A549 (cell line): Measurements from ENCODE around the gene TMED6. TPM values are rescaled to one million over a fixed set of nuclear protein-coding genes. Genes with fewer than 3 reads are reported as not detected.
"Not testable (repeated sequence)": the region's sequence is repeated elsewhere in the genome, so short reads cannot be mapped to it uniquely, and the experiment has no call there.

Source experiments
- ATAC-seq, 2 experiments: fragments of 200-7000 bp in 1 of 2; fragments of >200 bp in 1 of 2; cut with Nextera tagmentation in 1 of 2; cut with Tn5 transposase in 1 of 2; 3 replicates each; pipeline versions ENCODE4 v1.8.0 to v1.9.1; 2018 to 2020; ENCODE audit warnings: mild to moderate bottlenecking in 1 of 2, moderate library complexity in 1 of 2
- CTCF ChIA-PET: fragments of 300-600 bp; sonication (Branson Sonifier 250); formaldehyde crosslinking; extraction: SDS; loops from one replicate; lab custom pipeline; 2021; ENCODE audit warnings: antibody characterized with exemption, inconsistent platforms; lab: Yijun Ruan, JAX
- POLR2A ChIA-PET: fragments of 350-600 bp; formaldehyde crosslinking; extraction: SDS; loops from one replicate; lab custom pipeline; 2021; ENCODE audit warnings: antibody characterized with exemption, inconsistent platforms; lab: Yijun Ruan, JAX
- DNase-seq, 2 experiments: peaks; one replicate each; pipeline versions ENCODE4 v3.0.0 to v3.0.0-alpha.2; 2011 to 2016; ENCODE audit warnings: low read depth in 1 of 2, low spot score in 1 of 2
- FAIRE-seq: peaks from 2 replicates; lab custom pipeline; 2011; peaks lifted over from hg19 to GRCh38; lab: Jason Lieb, UNC
- H3K27ac ChIP-seq, 2 experiments: fragments of >200 bp; sonication (Bioruptor Twin); formaldehyde crosslinking; 3 replicates each; pipeline ENCODE4 v1.5.1; 2016 to 2017
- H3K4me1 ChIP-seq: fragments of >200 bp; sonication (Bioruptor Twin); formaldehyde crosslinking; 3 replicates; pipeline ENCODE4 v1.6.1; 2016
- H3K4me2 ChIP-seq: fragments of >200 bp; sonication (Bioruptor Twin); formaldehyde crosslinking; 3 replicates; pipeline ENCODE4 v1.6.1; 2016
- H3K4me3 ChIP-seq: fragments of >200 bp; sonication (Bioruptor Twin); formaldehyde crosslinking; 3 replicates; pipeline ENCODE4 v1.5.1; 2016
- H3K9me3 ChIP-seq: fragments of >200 bp; sonication (Bioruptor Twin); formaldehyde crosslinking; 3 replicates; pipeline ENCODE4 v1.6.1; 2016
- CBX2 ChIP-seq: fragments of 200-600 bp; sonication (generic); IDR thresholded peaks from 2 replicates; pipeline ENCODE4 v1.6.1; 2016; ENCODE audit warnings: low read depth, mild to moderate bottlenecking, borderline replicate concordance
- CHD2 ChIP-seq: fragments of 150-350 bp; IDR thresholded peaks from 2 replicates; pipeline ENCODE4 v1.6.1; 2014; ENCODE audit warnings: low read length; ENCODE audit not compliant: partially characterized antibody
- CHD4 ChIP-seq: fragments of 200-600 bp; sonication (generic); IDR thresholded peaks from 2 replicates; pipeline ENCODE4 v1.6.1; 2016; ENCODE audit warnings: antibody characterized with exemption, mild to moderate bottlenecking, borderline replicate concordance
- EP300 ChIP-seq, 2 experiments: fragments of >200 bp; sonication (Bioruptor Twin); formaldehyde crosslinking; IDR thresholded peaks; 2 replicates in 1 of 2; 3 replicates in 1 of 2; pipeline ENCODE4 v1.6.1; 2016 to 2017
- FOXS1 ChIP-seq: fragments of 250-450 bp; sonication (Bioruptor Pico); IDR thresholded peaks from 2 replicates; pipeline ENCODE4 v1.5.0; 2020; ENCODE audit warnings: mild to moderate bottlenecking, moderate library complexity
- GATA3 ChIP-seq: IDR thresholded peaks from 2 replicates; pipeline ENCODE4 v1.6.1; 2012; ENCODE audit warnings: borderline replicate concordance
- HOXA7 ChIP-seq: fragments of 250-450 bp; sonication (Bioruptor Pico); IDR thresholded peaks from 2 replicates; pipeline ENCODE4 v1.5.0; 2020; ENCODE audit warnings: mild to moderate bottlenecking, moderate library complexity
- JUNB ChIP-seq: fragments of >200 bp; sonication (Bioruptor Twin); formaldehyde crosslinking; IDR thresholded peaks from 2 replicates; pipeline ENCODE4 v1.6.1; 2016
- NFE2L2 ChIP-seq: fragments of 150-350 bp; conservative IDR thresholded peaks from 2 replicates; pipeline ENCODE4 v1.6.1; 2014; ENCODE audit warnings: low read length
- NPAS2 ChIP-seq: fragments of 250-450 bp; sonication (Bioruptor Pico); IDR thresholded peaks from 2 replicates; pipeline ENCODE4 v1.8.0; 2022; ENCODE audit warnings: mild to moderate bottlenecking, moderate library complexity, borderline replicate concordance
- POLR2A ChIP-seq: IDR thresholded peaks from 2 replicates; pipeline ENCODE4 v1.6.1; 2012; ENCODE audit warnings: mild to moderate bottlenecking, low read length
- SREBF2 ChIP-seq: fragments of 450-650 bp; IDR thresholded peaks from 2 replicates; pipeline ENCODE4 v1.6.1; 2014; ENCODE audit warnings: mild to moderate bottlenecking, moderate library complexity
- TFCP2L1 ChIP-seq: fragments of 250-450 bp; sonication (Bioruptor Pico); IDR thresholded peaks from 2 replicates; pipeline ENCODE4 v1.5.0; 2021; ENCODE audit warnings: mild to moderate bottlenecking
- TP53 ChIP-seq: fragments of 250-450 bp; sonication (Bioruptor Pico); IDR thresholded peaks from 2 replicates; pipeline ENCODE4 v1.5.0; 2021; ENCODE audit warnings: mild to moderate bottlenecking, moderate library complexity
- WGBS: methylation state at CpG from one replicate; pipeline ENCODE4 v1.1.6; 2017; ENCODE audit errors: missing lambda C conversion rate; 5-methylcytosine and 5-hydroxymethylcytosine counted together
- polyA plus RNA-seq, 4 experiments: library from polyadenylated mRNA; depleted of rRNA in 3 of 4; stranded (reverse); fragments of >200 nt; fragmentation: RNase III in 1 of 4; extraction: RNeasy Plus Mini Kit Qiagen cat#74134 plus additional on column Dnase treatment in 1 of 4; gene quantifications; 2 replicates in 3 of 4; 3 replicates in 1 of 4; pipeline ENCODE4 v1.2.3, GENCODE V29; 2011 to 2017
- TF ChIP-seq, protein P1 (sequence below): IDR thresholded peaks from 2 replicates; pipeline ENCODE4 v1.6.1; 2012
- TF ChIP-seq, protein P2 (sequence below): IDR thresholded peaks from 2 replicates; pipeline ENCODE4 v1.6.1; 2012; ENCODE audit warnings: low read depth, borderline replicate concordance
- TF ChIP-seq, protein P3 (sequence below): IDR thresholded peaks from 2 replicates; pipeline ENCODE4 v1.6.1; 2012
- TF ChIP-seq, protein P4 (sequence below): fragments of 150-350 bp; IDR thresholded peaks from 2 replicates; pipeline ENCODE4 v1.6.1; 2014; ENCODE audit warnings: low read depth, mild to moderate bottlenecking, low read length
- TF ChIP-seq, protein P5 (sequence below): fragments of 250-450 bp; sonication (Bioruptor Pico); IDR thresholded peaks from 2 replicates; pipeline ENCODE4 v1.5.0; 2020; ENCODE audit warnings: low read depth, mild to moderate bottlenecking, moderate library complexity
- TF ChIP-seq, protein P6 (sequence below): fragments of >200 bp; sonication (Bioruptor Twin); formaldehyde crosslinking; IDR thresholded peaks from 2 replicates; pipeline ENCODE4 v1.6.1; 2016

Gene TMED6
- polyA plus RNA-seq, 2 of the 4 experiments (the other 2 are of a cell fraction) = 0.19 TPM; not detected in 1

DNA sequence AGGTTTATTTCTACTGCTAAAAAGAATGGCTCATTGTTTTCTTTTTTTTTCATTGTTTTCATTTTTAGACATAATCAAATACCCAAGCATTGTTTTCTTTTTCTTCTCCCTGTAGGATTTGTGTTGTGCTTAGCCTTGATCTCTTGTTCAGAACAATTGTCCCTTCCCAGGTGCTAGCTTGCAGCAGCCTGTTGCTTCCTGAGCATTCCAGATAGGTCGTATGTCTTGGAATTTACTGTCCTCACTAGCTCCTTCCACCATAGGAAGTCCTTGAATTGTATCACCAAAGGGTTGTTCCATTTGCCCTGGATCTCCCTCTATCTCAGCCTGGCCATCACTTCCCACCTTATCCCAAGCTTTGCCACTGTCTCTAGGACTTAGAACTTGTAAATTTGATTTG lies 50.4 kb downstream of the TMED6 start:
- CTCF ChIA-PET = interaction anchor here (1.0 to 2.6 kb wide), 4 partner anchors 11 to 773 kb away, joined by 3 to 10 read pairs (median 4); partner anchors contain the start of gene VPS4A
- Histone ChIP-seq H3K4me3 (no peak overlapping the region), H3K9me3 (no peaks in the 10 kb centered on the region), H3K27ac (no peak overlapping the region), H3K4me1 (no peaks in the 10 kb centered on the region), H3K4me2 (no peak overlapping the region)
- FAIRE-seq = no peak
- no peak for DNase-seq
- POLR2A ChIA-PET = no interaction called here
- ATAC-seq = no peak
- TF ChIP-seq CBX2 = no peak
- no peak for TF ChIP-seq FOXS1 (CRISPR knock-in tag)
- no peak for TF ChIP-seq NPAS2
- no peak for TF ChIP-seq GATA3
- TF ChIP-seq HOXA7 (CRISPR knock-in tag) = no peak
- no peak for TF ChIP-seq JUNB
- TF ChIP-seq, protein P1, sequence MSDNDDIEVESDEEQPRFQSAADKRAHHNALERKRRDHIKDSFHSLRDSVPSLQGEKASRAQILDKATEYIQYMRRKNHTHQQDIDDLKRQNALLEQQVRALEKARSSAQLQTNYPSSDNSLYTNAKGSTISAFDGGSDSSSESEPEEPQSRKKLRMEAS = no peak
- TF ChIP-seq TFCP2L1 (CRISPR knock-in tag) = no peak
- no peak for TF ChIP-seq CHD4
- TF ChIP-seq, protein P2, sequence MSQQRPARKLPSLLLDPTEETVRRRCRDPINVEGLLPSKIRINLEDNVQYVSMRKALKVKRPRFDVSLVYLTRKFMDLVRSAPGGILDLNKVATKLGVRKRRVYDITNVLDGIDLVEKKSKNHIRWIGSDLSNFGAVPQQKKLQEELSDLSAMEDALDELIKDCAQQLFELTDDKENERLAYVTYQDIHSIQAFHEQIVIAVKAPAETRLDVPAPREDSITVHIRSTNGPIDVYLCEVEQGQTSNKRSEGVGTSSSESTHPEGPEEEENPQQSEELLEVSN = no peak
- TF ChIP-seq, all 56 proteins: peak for 0
- WGBS = 85% methylated on average over 1 of the region's 1 CpG

DNA sequence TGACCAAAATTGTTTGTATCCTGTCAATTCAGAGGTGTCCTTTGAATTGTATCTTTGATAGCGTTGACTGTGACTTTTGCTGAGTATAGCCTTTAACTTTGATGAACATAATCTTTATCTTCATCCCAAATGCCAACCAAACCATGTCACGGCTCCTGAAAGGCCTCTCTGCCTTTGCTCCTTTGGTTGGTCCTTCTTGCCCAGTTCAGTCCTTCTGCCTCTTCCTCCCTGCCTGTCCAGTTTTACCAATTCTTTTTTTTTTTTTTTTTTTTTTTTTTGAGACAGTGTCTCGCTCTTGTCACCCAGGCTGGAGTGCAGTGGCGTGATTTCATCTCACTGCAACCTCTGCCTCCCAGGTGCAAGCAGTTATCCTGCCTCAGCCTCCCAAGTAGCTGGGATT lies 53.3 kb downstream of the TMED6 start:
- no peak overlapping the region for H3K4me2 ChIP-seq
- 96% methylated on average over 4 of the region's 4 CpGs for WGBS
- no peak for ATAC-seq
- ChIA-PET CTCF (interaction anchor here (3.2 kb wide), 1 partner anchor 12 kb away, joined by 19 read pairs; no protein-coding TSS in a partner anchor), POLR2A (no interaction called here)
- H3K4me1 ChIP-seq = peaks cover 3% of the 10 kb centered on the region; the same call in 1 of the 3 replicates
- H3K4me3 ChIP-seq = no peak overlapping the region
- no peak for TF ChIP-seq SREBF2
- DNase-seq = no peak
- H3K27ac ChIP-seq = no peak overlapping the region
- FAIRE-seq = no peak
- no peaks in the 10 kb centered on the region for H3K9me3 ChIP-seq

DNA sequence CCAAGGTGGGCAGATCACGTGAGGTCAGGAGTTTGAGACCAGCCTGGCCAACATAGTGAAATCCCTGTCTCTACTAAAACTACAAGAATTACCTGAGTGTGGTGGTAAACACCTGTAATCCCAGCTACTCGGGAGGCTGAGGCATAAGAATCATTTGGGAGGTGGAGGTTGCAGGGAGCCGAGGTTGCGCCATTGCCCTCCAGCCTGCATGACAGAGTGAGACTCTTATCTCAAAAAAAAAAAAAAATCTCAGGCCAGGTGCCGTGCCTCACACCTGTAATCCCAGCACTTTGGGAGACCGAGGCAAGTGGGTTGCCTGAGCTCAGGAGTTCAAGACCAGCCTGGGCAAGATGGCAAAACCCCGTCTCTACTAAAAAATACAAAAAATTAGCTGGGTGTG lies 54.8 kb downstream of the TMED6 start:
- H3K4me2 ChIP-seq, H3K4me1 ChIP-seq, H3K27ac ChIP-seq, FAIRE-seq, H3K4me3 ChIP-seq, POLR2A ChIA-PET, DNase-seq, ATAC-seq, H3K9me3 ChIP-seq: not testable (repeated sequence)
- CTCF ChIA-PET = interaction anchor here (0.6 to 3.2 kb wide), 3 partner anchors 10 to 253 kb away, joined by 3 to 19 read pairs (median 3); no protein-coding TSS in a partner anchor
- WGBS = 93% methylated on average over 7 of the region's 7 CpGs

DNA sequence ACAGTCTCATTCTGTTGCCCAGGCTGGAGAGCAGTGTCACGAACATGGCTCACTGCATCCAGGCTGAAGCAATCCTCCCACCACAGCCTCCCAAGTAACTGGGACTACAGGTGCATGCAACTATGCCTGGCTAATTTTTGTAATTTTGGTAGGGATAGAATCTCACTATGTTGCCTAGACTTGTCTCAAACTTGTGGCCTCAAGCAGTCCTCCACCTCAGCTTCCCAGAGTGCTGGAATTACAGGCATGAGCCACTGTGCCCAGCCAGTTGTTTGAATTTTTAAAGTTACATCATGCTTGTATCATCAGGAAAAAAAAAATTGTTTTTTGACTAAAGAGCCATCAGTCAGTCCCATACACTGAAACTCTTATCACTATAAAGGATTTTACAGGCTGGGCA lies 57.5 kb downstream of the TMED6 start:
- ChIA-PET CTCF (interaction anchor here (1.3 kb wide), 1 partner anchor 144 kb away, joined by 4 read pairs; no protein-coding TSS in a partner anchor), POLR2A (no interaction called here)
- no peak overlapping the region for H3K27ac ChIP-seq
- DNase-seq (no peak), ATAC-seq (no peak), FAIRE-seq (no peak)
- no peak overlapping the region for H3K4me2 ChIP-seq
- no peak for TF ChIP-seq NFE2L2
- no peak for TF ChIP-seq EP300 (IDR thresholded peaks at IDR 0.05)
- TF ChIP-seq, protein P3, sequence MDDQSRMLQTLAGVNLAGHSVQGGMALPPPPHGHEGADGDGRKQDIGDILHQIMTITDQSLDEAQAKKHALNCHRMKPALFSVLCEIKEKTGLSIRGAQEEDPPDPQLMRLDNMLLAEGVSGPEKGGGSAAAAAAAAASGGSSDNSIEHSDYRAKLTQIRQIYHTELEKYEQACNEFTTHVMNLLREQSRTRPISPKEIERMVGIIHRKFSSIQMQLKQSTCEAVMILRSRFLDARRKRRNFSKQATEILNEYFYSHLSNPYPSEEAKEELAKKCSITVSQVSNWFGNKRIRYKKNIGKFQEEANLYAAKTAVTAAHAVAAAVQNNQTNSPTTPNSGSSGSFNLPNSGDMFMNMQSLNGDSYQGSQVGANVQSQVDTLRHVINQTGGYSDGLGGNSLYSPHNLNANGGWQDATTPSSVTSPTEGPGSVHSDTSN = no peak
- TF ChIP-seq TP53 (CRISPR knock-in tag) = no peak
- TF ChIP-seq CHD2 = no peak
- no peak for TF ChIP-seq CBX2
- no peak for TF ChIP-seq POLR2A
- TF ChIP-seq, protein P4, sequence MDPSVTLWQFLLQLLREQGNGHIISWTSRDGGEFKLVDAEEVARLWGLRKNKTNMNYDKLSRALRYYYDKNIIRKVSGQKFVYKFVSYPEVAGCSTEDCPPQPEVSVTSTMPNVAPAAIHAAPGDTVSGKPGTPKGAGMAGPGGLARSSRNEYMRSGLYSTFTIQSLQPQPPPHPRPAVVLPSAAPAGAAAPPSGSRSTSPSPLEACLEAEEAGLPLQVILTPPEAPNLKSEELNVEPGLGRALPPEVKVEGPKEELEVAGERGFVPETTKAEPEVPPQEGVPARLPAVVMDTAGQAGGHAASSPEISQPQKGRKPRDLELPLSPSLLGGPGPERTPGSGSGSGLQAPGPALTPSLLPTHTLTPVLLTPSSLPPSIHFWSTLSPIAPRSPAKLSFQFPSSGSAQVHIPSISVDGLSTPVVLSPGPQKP = no peak
- TF ChIP-seq, protein P5, sequence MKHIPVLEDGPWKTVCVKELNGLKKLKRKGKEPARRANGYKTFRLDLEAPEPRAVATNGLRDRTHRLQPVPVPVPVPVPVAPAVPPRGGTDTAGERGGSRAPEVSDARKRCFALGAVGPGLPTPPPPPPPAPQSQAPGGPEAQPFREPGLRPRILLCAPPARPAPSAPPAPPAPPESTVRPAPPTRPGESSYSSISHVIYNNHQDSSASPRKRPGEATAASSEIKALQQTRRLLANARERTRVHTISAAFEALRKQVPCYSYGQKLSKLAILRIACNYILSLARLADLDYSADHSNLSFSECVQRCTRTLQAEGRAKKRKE (CRISPR knock-in tag) = no peak
- TF ChIP-seq, protein P6, sequence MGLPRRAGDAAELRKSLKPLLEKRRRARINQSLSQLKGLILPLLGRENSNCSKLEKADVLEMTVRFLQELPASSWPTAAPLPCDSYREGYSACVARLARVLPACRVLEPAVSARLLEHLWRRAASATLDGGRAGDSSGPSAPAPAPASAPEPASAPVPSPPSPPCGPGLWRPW = no peak
- H3K9me3 ChIP-seq = no peaks in the 10 kb centered on the region
- WGBS = 90% methylated on average over 1 of the region's 1 CpG
- H3K4me1 ChIP-seq = peaks cover 5% of the 10 kb centered on the region; the same call in 1 of the 3 replicates
- H3K4me3 ChIP-seq = no peak overlapping the region
